GM12801 (cell line): ENCODE results near the gene SOCS7.

Experiments used
- TF ChIP-seq, protein P1 (sequence below): IDR thresholded peaks from one replicate; pipeline ENCODE4 v1.5.1; 2011; ENCODE audit warnings: control low read depth; ENCODE audit not compliant: insufficient read length; ENCODE audit errors: extremely low read depth

Gene SOCS7

DNA sequence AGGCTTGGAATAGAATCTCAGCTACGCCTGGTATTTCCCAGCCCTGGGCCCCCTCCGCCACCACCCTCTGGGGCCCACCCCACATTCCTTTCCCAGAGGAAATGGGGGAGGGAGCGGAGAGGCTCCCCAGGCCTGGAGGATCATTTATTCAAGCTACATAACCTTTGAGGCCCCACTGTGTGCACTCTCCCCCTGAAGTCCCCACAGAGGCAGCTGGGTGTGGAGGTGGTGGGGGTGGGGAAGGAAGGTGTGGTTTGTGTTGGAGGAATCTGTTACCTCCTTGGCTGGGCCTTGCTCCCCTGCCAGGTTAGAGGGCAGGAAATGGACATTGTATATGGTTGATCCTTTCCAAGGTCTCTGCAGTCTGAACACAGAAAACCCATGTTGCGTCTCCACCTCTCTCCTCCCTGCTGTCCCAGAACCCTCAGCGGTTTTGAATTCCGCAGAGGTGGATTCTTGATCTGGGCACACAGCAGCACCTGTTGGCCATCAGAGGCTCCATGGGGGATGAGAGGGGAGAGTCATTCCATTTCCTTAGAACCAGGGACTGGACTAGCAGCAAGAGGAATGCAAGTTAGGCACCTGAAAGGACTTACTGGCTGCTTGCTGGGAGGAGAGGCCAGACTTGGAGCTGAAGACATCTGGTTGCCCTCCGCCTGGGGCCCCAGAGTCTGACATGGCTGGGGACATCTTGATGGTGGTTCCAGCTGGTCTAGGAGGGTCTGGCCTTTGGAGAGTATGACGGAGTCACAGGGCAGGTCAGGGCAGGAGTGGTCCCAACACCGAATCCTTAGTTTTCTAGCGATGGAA is 99.6 kb downstream of the SOCS7 start:
- TF ChIP-seq, protein P1, sequence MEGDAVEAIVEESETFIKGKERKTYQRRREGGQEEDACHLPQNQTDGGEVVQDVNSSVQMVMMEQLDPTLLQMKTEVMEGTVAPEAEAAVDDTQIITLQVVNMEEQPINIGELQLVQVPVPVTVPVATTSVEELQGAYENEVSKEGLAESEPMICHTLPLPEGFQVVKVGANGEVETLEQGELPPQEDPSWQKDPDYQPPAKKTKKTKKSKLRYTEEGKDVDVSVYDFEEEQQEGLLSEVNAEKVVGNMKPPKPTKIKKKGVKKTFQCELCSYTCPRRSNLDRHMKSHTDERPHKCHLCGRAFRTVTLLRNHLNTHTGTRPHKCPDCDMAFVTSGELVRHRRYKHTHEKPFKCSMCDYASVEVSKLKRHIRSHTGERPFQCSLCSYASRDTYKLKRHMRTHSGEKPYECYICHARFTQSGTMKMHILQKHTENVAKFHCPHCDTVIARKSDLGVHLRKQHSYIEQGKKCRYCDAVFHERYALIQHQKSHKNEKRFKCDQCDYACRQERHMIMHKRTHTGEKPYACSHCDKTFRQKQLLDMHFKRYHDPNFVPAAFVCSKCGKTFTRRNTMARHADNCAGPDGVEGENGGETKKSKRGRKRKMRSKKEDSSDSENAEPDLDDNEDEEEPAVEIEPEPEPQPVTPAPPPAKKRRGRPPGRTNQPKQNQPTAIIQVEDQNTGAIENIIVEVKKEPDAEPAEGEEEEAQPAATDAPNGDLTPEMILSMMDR, result no peak

DNA sequence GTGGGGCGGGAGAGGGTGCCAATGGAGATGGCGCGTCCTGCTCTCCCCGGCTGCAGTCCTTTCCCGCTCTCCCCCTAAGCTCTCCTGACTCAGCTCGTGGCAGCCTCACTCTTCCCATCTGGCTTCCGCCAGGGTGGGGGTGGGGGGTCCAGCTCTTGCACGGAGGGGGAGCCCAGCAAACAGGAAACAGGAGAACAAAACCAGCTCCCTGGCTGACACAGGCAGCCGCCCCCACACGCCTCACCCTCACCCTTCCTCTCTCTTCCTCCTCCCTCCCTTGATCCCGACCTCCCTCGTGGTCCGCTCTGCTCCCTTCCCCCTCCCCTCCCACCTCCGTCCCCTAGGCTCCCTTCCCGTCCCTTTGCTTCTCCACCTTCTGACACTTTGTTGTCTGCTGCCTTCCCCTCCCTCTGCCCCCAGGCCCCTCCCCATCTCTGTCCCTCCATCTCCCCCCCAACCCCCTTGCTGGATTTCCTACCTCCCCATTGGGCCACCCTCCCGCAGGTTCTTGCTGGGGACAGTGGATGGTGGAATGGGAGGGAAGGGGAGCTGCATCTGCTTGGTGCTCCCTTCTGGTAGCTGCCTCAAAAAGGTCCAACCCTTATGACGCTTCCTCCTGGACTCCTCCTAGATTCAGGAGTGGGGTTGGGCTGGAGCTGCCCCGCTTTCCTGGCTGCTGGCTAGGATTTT is 100.3 kb downstream of the SOCS7 start:
- TF ChIP-seq, protein P1, result no peak

DNA sequence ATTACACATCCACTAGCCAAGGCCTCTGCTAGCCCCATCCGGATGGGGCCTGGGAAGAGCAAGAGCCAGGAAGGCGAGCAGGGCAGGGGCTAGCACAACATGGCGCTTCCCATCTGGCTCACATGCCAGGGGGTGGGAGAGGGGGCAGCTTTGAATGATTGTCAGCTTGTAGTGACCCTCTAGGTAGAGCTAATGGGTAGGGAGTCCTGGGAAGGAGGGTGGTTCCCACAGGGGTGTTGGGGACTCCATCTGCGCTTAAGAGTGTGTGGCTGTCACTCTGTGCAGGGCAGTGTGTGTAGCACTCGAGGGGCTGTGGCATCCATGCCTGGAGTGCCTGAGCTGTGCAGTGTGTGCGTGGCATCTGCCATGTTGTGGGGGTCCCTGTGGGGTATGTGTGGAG is 101.1 kb downstream of the SOCS7 start:
- TF ChIP-seq, protein P1, result no peak

DNA sequence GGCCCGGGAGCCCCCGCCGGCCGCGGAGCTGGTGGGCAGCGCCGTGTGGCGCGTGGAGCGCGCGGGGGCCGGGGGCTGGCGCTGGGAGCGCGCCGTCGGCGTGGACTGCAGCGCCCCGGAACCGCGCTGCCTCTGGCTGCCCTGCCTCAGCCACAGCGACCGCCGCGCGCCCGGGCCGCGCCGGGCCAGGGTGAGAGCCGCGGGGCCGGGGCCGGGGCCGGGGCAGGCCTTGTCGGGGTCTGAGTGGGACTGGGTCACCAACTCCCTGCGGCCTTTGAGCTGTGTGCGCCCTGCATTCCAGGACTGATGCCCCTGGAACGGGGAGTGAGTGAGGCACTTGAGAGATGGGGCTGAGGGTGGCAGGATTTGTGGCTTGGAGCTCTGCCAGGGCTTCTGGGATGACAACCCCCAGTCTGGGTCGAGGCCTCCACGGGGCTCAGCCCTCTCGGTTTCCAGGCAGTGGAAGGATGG is 102.3 kb downstream of the SOCS7 start:
- TF ChIP-seq, protein P1, result no peak

DNA sequence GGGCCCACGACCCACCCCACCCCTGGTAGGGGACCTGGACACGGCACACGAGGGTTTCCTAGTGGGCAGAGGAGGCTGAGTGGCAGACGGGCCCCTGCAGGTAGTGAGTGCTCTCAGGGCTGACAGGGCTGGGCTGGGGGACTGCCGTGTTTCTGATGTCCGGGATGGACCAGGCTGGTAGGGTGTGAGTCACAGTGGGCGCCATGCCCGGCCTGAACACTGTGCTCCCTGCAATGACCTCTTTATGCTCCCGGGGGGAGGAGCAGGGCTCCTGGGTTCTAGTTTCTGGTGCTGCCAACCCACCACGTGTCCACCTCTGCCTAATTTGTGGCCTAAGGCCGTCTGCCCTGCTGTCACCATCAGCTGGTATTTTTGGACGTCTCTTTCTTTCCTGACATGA is 102.9 kb downstream of the SOCS7 start:
- TF ChIP-seq, protein P1, result no peak
